GM12878 (cell line): ENCODE measurements around the gene DLX5. TPM values are rescaled to one million over a fixed set of nuclear protein-coding genes. Genes with fewer than 3 reads are reported as not detected.

ENCODE experiments used
- ATAC-seq: fragments of 200-7000 bp; cut with Tn5 transposase; 3 replicates; pipeline ENCODE4 v1.9.1; 2020; ENCODE audit warnings: mild to moderate bottlenecking, moderate library complexity
- BruUV-seq: library from RNA; stranded (reverse); fragments of 400-500 nt; replicated peaks from 2 replicates; lab custom pipeline; 2021; lab: Mats Ljungman, UMichigan
- CTCF ChIA-PET: fragments of 300-600 bp; sonication (Branson Sonifier 250); formaldehyde crosslinking; extraction: SDS; loops from one replicate; lab custom pipeline; 2021; ENCODE audit warnings: inconsistent platforms; lab: Yijun Ruan, JAX
- POLR2A ChIA-PET: fragments of 350-600 bp; formaldehyde crosslinking; extraction: SDS; loops from one replicate; lab custom pipeline; 2021; ENCODE audit warnings: inconsistent platforms; lab: Charles Lee
- RAD21 ChIA-PET: fragments of 300-600 bp; sonication (Branson Sonifier 250); formaldehyde crosslinking; loops from one replicate; lab custom pipeline; 2023; ENCODE audit warnings: antibody characterized with exemption; ENCODE audit not compliant: unreplicated experiment; lab: Charles Lee
- SMC1A ChIA-PET: fragments of 300-600 bp; sonication (Branson Sonifier 250); formaldehyde crosslinking; loops from one replicate; lab custom pipeline; 2023; ENCODE audit not compliant: unreplicated experiment, uncharacterized antibody; lab: Charles Lee
- DNase-seq: peaks from one replicate; pipeline ENCODE4 v3.0.0-alpha.2; 2011; ENCODE audit warnings: low read depth, low spot score
- FAIRE-seq: peaks from 3 replicates; lab custom pipeline; 2011; peaks lifted over from hg19 to GRCh38; lab: Jason Lieb, UNC
- H2AFZ ChIP-seq: 2 replicates; pipeline ENCODE4 v1.6.0; 2011; ENCODE audit warnings: low read depth, low read length, control low read depth; ENCODE audit not compliant: control insufficient read depth
- H3K27ac ChIP-seq: 2 replicates; pipeline ENCODE4 v1.5.1; 2011; ENCODE audit warnings: control low read depth; ENCODE audit not compliant: control insufficient read depth, insufficient read depth
- H3K27me3 ChIP-seq, 2 experiments: replicated peaks in 1 of 2; 2 replicates each; pipeline versions ENCODE4 v1.6.0 to v1.6.1; 2011; ENCODE audit warnings: low read length in 1 of 2; ENCODE audit not compliant: control insufficient read depth in 2 of 2, insufficient read depth in 2 of 2
- H3K36me3 ChIP-seq, 2 experiments: 2 replicates each; pipeline ENCODE4 v1.5.1; 2011; ENCODE audit warnings: low read length in 1 of 2; ENCODE audit not compliant: control insufficient read depth in 2 of 2, insufficient read depth in 2 of 2
- H3K4me1 ChIP-seq: 2 replicates; pipeline ENCODE4 v1.6.1; 2011; ENCODE audit warnings: mild to moderate bottlenecking, low read length, moderate library complexity, mixed read lengths; ENCODE audit not compliant: control insufficient read depth, insufficient read depth
- H3K4me2 ChIP-seq: 2 replicates; pipeline ENCODE4 v1.6.0; 2011; ENCODE audit warnings: control low read depth; ENCODE audit not compliant: control insufficient read depth, insufficient read depth
- H3K4me3 ChIP-seq: fragments of 200-600 bp; sonication (generic); 2 replicates; pipeline ENCODE4 v1.5.1; 2016
- H3K79me2 ChIP-seq: 2 replicates; pipeline ENCODE4 v1.6.0; 2011; ENCODE audit warnings: low read length; ENCODE audit not compliant: control insufficient read depth, insufficient read depth
- H3K9ac ChIP-seq: 2 replicates; pipeline ENCODE4 v1.8.0; 2011; ENCODE audit warnings: low read length, control low read depth, mixed read lengths; ENCODE audit not compliant: control insufficient read depth, insufficient read depth
- H3K9me3 ChIP-seq: replicated peaks from 3 replicates; pipeline ENCODE4 v1.5.1; 2011; ENCODE audit warnings: mild to moderate bottlenecking, low read length; ENCODE audit not compliant: control insufficient read depth, insufficient read depth
- H4K20me1 ChIP-seq: 2 replicates; pipeline ENCODE4 v1.6.0; 2011; ENCODE audit not compliant: control insufficient read depth, insufficient read depth
- BCL11A ChIP-seq: IDR thresholded peaks from 2 replicates; pipeline ENCODE4 v1.6.1; 2011; ENCODE audit warnings: low read depth, low read length
- BHLHE40 ChIP-seq, 2 experiments: fragments of 450-650 bp in 1 of 2; IDR thresholded peaks; 2 replicates each; pipeline ENCODE4 v1.6.1; 2011 to 2017; ENCODE audit warnings: low read depth in 2 of 2, borderline replicate concordance in 1 of 2, improper control_type of control experiment in 1 of 2, low read length in 1 of 2, mild to moderate bottlenecking in 1 of 2
- BRCA1 ChIP-seq: IDR thresholded peaks from 2 replicates; pipeline ENCODE4 v1.6.1; 2011; ENCODE audit warnings: low read depth, low read length, improper control_type of control experiment
- CHD1 ChIP-seq: IDR thresholded peaks from 2 replicates; pipeline ENCODE4 v1.6.1; 2012; ENCODE audit warnings: low read depth, low read length, improper control_type of control experiment
- EZH2 ChIP-seq: IDR thresholded peaks from 2 replicates; pipeline ENCODE4 v1.6.1; 2012; ENCODE audit warnings: low read depth, mild to moderate bottlenecking, control low read depth, inconsistent platforms, low read length, borderline replicate concordance; ENCODE audit not compliant: control insufficient read depth
- HDGF ChIP-seq: fragments of 450-650 bp; IDR thresholded peaks from 2 replicates; pipeline ENCODE4 v1.6.1; 2016; ENCODE audit warnings: antibody characterized with exemption
- JUNB ChIP-seq: IDR thresholded peaks from 2 replicates; pipeline ENCODE4 v1.6.1; 2016; ENCODE audit warnings: antibody characterized with exemption, mild to moderate bottlenecking
- KAT2A ChIP-seq: conservative IDR thresholded peaks from 2 replicates; pipeline ENCODE4 v1.6.1; 2011; ENCODE audit warnings: low read depth, low read length; ENCODE audit not compliant: control insufficient read depth
- PAX5 ChIP-seq: IDR thresholded peaks from 2 replicates; pipeline ENCODE4 v1.6.1; 2011; ENCODE audit warnings: low read depth, low read length, borderline replicate concordance
- PML ChIP-seq: IDR thresholded peaks from 2 replicates; pipeline ENCODE4 v1.6.1; 2012; ENCODE audit warnings: low read length, inconsistent platforms
- RUNX3 ChIP-seq: IDR thresholded peaks from 2 replicates; pipeline ENCODE4 v1.6.1; 2012; ENCODE audit warnings: low read length, inconsistent platforms
- WGBS: methylation state at CpG from one replicate; pipeline ENCODE4 v1.1.6; 2016; ENCODE audit warnings: low lambda C conversion rate; ENCODE audit not compliant: insufficient replicate concordance, insufficient coverage; ENCODE audit errors: missing lambda C conversion rate; 5-methylcytosine and 5-hydroxymethylcytosine counted together
- in situ Hi-C: fragments of 300-500 bp; cut with MboI; formaldehyde crosslinking; loops from 9 replicates; pipeline ENCODE4 v1.14.3; 2018; ENCODE audit warnings: mixed read lengths
- intact Hi-C: fragments of 100-400 bp; cut with micrococcal nuclease; formaldehyde crosslinking; loops from one replicate; pipeline ENCODE4 v1.14.2; 2022; ENCODE audit not compliant: unreplicated experiment
- polyA plus RNA-seq, 11 experiments: library from polyadenylated mRNA; depleted of rRNA in 4 of 11; unstranded in 6 of 11; stranded (reverse) in 5 of 11; fragments of >200 nt; fragmentation: Nextera tagmentation in 4 of 11; fragmentation: Illumina TruSeq in 1 of 11; extraction: Ambion mirVana in 4 of 11; extraction: Trizol in 1 of 11; gene quantifications; 1 replicate in 1 of 11; 2 replicates in 10 of 11; pipeline versions ENCODE4 v1.2.1 to v1.2.3, GENCODE V29; 2011 to 2016; ENCODE audit warnings: inconsistent platforms in 2 of 11, missing spikeins in 2 of 11, low read depth in 1 of 11
- total RNA-seq, 4 experiments: library from RNA; depleted of rRNA in 3 of 4; stranded (reverse); fragments of >200 nt in 3 of 4; fragmentation: Illumina TruSeq in 1 of 4; extraction: Trizol in 1 of 4; gene quantifications; 2 replicates each; pipeline versions ENCODE4 v1.2.1 to v1.2.3, GENCODE V29; 2013 to 2021
- TF ChIP-seq, protein P1 (sequence below): fragments of 450-650 bp; formaldehyde crosslinking; IDR thresholded peaks from 2 replicates; pipeline ENCODE4 v1.5.0; 2022; ENCODE audit warnings: mild to moderate bottlenecking, missing genetic modification characterization
- TF ChIP-seq, protein P2 (sequence below): IDR thresholded peaks from 2 replicates; pipeline ENCODE4 v1.6.1; 2012; ENCODE audit warnings: low read depth, low read length, improper control_type of control experiment

The DLX5 gene
- total and polyA plus RNA-seq, 10 of the 15 experiments (the other 5 are each of a cell fraction or from before 2014, with no cell fraction given), result not detected

DNA sequence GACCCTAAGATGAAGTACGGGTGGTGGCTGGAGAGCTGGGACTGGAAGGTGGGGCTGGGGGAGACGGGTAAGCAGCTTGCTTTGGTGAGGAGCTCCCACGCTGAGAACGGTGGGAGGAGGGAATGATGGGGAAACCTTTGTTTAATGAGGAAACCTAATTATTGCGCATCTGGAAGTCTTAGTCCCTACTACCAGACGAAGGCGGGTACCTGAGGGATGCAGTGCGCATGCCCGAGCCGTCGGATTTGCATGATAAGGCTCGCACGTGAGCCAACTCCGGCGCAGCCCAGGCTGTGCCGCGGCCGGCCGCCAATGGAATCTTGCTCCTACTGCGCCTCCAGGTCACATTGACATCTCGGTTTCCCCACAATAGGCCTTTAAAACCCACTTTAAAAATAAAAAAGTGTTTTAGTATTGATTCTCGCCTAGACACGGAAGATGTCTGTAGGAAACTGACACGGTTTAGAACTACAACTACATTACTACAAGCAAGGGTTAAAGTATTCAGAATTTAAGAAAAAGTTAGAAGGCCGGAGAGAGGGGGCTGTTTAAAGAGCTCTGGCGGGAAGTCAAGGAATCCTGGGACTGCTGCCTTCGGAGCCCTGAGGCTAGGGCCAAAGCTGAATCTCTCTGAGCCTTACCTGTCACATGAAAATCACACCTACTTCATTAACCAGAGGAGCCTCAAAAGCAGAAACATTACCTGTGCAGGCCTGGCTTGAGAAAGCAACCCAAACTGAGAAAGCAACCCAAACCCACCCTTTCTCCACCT lies 31.4 kb downstream of the DLX5 start (continued):
- TF ChIP-seq CHD1 (no peak), RUNX3 (no peak), EZH2 (no peak)

DNA sequence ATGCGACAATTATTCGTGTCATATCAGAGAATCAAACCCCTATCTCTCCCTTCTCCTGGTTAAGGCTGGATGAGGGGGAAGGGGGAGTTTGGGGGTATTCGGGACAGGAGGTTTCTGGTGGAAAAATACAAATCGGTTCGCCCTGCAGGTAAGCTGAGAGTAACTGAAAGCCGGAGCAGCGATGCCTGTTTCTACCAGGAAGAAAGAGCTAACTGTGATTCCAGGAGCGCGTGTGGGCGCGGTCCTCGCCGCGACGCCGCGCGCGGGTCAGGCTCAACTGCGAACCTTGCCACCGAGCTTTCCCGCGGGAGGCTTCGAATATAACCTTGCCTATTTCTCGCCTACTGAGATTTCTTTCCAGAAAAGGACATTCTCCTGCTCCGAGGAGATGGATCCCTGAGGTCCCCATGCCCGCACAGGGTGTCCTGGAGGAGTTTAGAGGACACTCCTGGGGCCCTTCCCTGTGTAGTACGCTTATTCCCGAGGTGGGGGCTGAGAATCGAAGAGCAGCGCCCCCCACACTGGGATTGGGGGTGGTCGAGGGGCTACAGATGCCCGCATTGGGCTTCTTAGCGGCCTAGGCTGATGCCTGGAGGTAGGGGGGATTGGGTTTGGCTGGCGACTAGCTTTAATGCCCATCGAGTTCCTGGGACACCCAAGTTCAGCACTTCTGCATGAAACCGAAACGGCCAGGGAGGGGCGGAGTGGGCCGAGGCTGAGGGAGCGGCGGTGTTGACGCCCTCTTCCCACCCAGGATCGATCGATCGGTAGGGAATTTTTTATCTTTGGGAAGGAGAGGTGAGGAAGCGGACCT lies 32.2 kb downstream of the DLX5 start:
- FAIRE-seq (no peak), ATAC-seq (no peak), DNase-seq (no peak)
- BruUV-seq, result no TSS peak
- Histone ChIP-seq H3K27me3 (peaks cover 8 to 19% of the 10 kb centered on the region in 2 experiments), H3K27ac (no peak overlapping the region), H3K4me2 (no peak overlapping the region), H3K9me3 (no peaks in the 10 kb centered on the region; the same call in 2 of the 3 replicates), H3K9ac (no peak overlapping the region), H4K20me1 (no peaks in the 10 kb centered on the region; the same call in 1 of the 2 replicates), H3K36me3 (no peaks in the 10 kb centered on the region), H2AFZ (no peak overlapping the region), H3K4me1 (no peaks in the 10 kb centered on the region), H3K4me3 (no peak overlapping the region), H3K79me2 (no peaks in the 10 kb centered on the region)
- RAD21 ChIA-PET, result no interaction called here
- POLR2A ChIA-PET, result interaction anchor here (0.6 kb wide), 1 partner anchor 622 kb away, joined by 7 read pairs; no protein-coding TSS in a partner anchor
- SMC1A ChIA-PET, result no interaction called here
- 52% methylated on average over 46 of the region's 47 CpGs for WGBS
- intact Hi-C loops (no loop called here), in situ Hi-C loops (no loop called here)
- CTCF ChIA-PET, result no interaction called here
- TF ChIP-seq BCL11A (no peak), BHLHE40 (IDR thresholded peaks at IDR 0.05; ENCODE audit: borderline replicate concordance in 1 of 2, low read depth in 2 of 2, low read length in 1 of 2) (no peak), HDGF (no peak), KAT2A (no peak), PAX5 (no peak), PML (no peak), BRCA1 (no peak), JUNB (no peak)
- TF ChIP-seq, protein P1, sequence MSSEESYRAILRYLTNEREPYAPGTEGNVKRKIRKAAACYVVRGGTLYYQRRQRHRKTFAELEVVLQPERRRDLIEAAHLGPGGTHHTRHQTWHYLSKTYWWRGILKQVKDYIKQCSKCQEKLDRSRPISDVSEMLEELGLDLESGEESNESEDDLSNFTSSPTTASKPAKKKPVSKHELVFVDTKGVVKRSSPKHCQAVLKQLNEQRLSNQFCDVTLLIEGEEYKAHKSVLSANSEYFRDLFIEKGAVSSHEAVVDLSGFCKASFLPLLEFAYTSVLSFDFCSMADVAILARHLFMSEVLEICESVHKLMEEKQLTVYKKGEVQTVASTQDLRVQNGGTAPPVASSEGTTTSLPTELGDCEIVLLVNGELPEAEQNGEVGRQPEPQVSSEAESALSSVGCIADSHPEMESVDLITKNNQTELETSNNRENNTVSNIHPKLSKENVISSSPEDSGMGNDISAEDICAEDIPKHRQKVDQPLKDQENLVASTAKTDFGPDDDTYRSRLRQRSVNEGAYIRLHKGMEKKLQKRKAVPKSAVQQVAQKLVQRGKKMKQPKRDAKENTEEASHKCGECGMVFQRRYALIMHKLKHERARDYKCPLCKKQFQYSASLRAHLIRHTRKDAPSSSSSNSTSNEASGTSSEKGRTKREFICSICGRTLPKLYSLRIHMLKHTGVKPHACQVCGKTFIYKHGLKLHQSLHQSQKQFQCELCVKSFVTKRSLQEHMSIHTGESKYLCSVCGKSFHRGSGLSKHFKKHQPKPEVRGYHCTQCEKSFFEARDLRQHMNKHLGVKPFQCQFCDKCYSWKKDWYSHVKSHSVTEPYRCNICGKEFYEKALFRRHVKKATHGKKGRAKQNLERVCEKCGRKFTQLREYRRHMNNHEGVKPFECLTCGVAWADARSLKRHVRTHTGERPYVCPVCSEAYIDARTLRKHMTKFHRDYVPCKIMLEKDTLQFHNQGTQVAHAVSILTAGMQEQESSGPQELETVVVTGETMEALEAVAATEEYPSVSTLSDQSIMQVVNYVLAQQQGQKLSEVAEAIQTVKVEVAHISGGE (CRISPR knock-in tag), result no peak
- TF ChIP-seq, protein P2, sequence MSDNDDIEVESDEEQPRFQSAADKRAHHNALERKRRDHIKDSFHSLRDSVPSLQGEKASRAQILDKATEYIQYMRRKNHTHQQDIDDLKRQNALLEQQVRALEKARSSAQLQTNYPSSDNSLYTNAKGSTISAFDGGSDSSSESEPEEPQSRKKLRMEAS, result no peak
